CD4-positive, alpha-beta T cell treated with Interleukin-12 subunit alpha and Interleukin-12 subunit beta, for 1 hour (primary cell): ENCODE results near the gene PRRT1B.
A peak's percentile ranks its signal among the peaks of the same experiment; 100 is the strongest.
"Not testable (repeated sequence)": the region's sequence is repeated elsewhere in the genome, so short reads cannot be mapped to it uniquely, and the experiment has no call there.

Experiments
- DNase-seq: peaks from one replicate; pipeline ENCODE4 v3.0.0-alpha.2; 2020

PRRT1B gene

DNA sequence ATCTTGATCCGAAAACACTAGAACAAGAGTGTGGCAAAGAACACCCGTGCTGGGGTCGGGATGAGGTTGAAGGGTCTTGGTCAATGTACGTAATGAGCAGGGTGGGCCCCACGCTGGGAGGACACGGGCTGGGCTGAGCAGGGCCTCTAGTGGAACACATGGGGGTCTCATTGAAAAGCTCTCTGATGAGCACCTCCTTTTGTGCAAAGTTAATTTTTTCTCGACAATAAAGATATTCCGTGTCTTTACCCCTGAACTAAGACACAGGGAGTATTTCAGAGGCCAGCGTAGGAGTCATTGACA is 22.3 kb upstream of the PRRT1B start:
- DNase-seq, result no peak

DNA sequence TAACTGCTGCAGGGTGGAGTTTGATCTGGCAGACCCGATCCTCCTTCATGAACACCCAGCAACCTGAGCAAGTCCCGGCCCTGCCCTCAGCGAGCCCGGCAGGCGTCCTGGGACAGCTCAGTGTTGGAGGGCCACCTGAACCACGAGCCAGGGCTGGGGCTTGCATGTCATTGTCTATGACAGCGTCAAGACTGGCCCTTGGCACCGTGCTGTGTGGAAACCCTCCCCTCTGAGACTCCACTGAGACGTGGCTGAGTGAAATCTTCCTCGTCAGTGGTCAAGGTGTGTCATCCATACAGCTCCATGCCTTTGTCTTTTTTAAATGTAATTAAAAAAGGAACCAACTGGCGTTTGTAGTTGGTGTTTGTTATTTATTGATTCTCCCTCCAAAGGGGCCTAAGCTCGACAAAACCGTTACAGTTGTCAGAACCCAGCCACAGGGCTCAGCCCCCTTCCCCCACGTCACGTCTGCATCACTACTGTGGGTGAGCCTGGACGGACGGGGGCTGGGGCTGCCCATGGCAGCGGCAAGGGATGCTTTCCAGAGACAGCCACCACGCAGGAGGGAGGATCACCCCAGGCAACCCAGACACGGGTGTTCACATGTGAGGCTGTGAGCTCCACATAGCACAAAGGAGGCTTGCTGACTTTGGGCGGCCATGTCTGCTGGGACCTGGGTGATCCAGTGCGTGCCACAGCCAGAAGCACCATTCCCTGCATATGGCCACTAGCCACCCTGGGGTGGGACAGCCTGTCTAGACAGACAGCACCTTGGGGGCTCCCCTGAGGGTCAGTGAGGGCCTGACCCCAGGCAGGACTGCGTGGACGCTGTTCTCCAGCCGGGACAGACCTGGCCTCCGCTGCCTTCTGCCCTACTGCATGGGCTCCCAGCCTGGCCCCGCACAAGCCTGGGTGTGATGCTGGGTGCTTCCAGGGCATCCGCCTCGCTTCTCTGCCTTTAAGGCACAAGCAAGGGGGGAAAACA is 21.6 kb upstream of the PRRT1B start:
- no peak for DNase-seq

DNA sequence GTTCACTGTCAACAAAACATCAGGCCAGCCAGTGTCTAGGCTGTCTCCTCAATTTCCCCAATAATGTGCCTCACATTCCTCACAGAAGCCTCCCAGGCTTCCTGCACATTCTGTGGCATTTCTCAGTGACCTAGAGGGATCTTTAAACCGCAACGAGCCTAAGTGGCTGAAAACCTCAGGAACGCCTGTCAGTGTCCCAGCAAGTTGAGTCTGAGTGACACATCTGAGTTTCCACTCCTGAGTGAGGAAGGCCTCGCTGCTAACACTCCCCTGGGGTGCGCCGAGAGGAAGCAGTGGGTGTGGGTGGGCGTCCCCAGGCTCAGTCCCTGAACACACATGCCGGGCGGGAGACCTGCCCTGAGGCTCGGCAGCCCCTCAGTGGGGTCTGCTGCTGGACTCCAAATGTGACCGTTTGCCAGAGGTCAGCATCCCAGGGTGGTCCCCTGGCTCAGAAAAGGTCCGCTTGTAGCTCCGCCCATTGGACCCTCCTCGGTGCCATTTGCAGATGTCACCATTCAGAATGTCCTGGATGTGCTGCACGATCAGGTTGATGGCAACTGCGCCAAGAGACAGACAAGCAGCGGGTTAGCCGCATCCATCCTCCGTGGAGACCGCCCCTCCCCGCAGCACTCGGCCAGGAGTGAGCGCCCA is 20.5 kb upstream of the PRRT1B start:
- no peak for DNase-seq

DNA sequence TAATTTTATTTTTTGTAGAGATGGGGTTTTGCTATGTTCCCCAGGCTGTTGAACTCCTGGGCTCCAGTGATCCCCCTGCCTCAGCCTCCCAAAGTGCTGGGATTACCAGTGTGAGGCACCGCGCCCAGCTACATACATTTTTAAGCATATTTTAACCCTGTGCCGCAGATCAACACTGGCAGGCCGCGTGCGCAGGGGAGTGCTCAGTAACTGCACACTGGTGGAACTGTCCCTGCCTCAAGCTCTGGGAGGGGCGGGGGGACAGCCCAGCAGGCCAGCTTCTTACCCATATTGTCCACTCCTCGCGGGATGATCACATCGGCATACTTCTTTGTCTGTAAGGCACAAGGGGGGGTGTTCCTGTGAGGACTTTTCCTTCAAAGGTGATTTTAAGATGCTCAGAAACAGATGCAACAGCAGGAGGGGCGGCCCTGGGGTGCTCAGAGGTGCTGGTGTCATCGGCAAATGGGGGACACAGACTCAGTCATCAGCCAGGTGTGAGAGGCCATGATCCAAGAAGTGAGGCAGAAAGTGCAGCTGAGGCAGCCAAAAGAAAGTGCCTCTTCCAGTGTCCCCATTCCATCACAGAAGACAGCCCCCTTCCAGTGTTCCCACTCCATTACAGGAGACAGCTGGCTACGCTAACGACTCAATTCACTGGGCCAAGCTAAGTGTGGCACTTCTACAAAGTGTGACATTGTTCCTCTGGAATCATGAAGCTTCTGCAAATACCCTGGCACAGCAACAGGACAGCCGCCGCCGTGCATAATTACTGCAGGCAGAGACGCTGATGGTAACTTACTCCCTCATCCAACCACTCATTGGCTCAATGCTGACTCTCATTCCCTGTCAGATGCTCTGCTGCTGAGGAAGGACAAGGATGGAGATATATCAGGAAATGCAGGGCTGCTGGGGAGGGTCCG is 19.4 kb upstream of the PRRT1B start:
- no peak for DNase-seq

DNA sequence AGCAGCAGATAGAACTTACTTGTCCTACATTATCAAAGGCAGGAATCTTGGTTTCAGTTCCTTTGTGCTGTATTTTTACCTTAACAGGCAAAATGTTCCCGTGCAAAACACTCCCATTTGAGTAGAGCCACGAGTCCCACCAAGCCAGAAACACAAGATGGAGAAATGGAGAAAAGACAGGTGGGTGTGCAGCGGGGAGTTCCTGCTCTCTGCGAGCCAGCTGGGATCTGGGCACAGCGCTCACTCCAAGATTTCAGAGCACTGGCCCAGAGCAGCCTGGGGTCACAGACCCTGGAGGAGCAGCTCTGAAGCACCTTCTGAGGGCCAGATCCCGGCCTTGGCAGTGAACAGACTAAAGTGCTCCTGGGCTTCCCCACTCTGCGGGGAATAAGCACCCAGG is 17.1 kb upstream of the PRRT1B start:
- DNase-seq, result no peak

DNA sequence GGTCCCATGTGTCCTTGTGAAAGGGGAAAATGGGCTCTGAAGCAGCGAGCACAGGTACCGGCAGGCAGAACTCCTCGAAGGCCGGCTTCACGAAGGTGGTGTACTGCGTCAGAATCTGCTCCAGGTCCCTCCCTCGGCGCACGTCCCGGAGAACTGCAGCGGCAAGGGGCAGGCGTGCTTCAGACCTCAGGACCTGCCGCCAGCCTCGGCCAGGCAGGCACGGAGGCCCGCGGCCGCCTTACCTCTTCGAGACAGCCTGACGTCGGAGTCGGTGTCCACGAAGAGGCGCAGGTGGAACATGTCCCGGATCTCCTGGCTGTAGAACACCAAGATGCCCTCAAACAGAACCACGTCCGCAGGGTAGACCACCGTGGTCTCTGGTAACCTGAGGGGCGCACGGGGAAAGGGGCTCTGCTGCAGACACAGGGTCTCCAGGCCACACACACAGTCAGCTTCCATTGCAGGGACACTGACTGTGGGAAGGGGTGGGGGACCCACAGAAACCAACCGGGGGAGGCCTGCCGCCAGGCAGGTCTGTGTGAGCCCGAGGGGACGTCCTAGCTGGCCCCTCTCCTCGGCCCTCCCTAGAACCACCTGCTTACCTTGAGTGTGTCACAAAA is 16.3 kb upstream of the PRRT1B start:
- DNase-seq, result no peak

DNA sequence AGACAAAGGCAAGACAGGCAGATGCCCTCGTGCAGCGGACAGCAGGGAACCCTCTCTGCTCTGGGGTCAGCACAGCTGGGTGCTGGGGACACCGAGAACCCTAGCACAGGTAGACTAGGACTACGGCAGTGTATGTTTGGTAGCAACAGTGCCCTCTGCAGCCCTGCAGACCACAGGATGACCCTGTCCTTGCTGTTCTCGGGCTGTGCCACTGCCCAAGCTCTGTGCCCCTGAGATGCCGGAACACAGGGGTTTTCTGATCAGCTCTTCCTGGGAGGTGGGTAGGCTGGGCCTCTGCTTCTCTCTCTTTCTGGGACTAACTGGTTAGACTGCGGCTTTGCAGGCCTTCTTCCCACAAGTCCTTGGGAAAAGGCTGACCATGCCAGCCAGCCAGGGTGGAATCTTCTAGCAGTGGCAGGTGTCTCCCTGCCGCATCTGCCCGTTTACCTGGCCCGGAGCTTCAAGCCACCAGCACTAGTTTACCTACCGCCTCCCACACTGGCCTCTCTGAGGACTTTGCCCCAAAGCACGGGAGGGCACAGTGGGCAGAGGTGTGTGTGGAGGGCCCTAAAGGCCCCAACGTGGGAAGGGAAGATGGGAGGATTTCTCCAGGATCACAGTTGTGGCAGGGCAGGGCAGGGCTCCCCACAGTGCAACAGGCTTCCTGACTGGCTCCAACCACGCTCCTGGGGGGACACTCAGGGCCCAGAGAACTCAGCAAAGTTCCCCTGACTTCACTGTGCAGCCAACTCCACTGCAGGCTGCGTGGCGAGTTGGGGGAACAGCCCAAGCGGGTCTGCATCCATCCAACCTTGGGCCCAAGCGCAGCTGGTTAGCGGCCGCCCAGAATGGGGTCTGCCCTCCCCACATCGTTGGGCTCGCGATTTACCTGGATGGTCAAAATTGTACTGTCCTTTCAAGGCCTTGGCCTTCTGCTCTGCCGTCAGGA is 15.5 kb upstream of the PRRT1B start:
- no peak for DNase-seq

DNA sequence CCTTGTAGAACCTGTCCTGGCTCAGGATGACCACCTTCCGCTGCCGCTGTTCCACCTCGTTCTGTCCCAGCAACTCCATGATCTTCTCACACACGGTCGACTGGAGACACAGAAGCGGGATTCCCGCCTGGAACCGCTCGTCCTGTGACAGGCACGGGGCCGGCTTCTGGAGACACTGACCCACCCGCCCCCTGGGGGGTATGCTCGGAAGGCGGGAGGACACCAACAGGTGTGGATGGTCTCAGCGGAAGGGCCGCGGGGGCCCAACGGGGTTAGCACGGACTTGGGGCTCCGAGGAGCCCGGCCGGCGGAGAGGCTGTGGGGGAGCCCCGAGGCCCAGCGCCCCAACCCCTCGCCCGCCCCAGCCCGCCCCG is 14.8 kb upstream of the PRRT1B start:
- no peak for DNase-seq

DNA sequence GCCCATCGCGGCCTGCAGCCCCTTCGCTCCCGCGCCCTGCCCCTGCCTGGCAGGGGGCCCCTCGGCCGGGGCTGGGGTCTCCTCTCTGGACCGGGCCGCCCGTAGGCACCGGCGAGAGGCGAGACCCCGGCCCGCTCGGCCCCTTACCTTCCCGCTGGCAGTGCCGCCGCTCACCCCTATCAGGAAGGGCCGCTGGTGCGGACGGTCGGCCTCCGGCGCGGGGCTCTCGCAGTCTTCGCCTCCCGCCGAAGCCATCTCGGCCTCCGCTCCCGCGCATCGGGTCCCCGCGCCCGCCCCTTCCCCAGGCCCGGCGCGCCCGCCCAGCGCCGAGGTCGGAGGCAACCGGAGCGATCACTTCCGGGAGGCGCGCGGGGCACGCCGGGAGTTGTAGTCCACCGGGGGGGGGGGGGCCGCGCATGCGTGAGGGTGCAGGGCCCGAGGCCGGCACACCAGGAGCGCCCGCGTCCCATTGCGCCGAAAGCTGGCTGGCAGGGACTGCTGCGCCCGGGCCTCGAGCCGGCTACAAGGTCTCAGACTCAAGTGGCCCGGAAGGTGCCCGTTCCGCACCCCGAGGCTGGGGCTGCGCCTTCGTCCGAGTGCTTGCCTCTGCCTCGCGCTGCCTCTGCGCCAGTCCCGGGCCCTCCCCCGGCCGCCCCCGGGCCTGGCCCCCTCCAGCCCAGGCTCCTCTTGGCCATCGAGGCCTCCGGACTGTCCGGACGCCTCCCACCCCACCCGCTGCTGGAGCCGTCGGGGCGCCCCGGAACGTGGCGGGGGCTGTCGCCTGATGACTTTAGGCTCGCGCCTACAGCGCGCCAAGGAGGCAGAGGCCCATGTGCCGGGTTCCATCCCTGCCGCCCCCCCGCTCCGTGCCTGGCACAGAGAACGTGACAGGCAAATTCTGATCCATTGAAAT is 14.1 kb upstream of the PRRT1B start, which contains the start of gene UCK1:
Gene UCK1 (minus strand): TSS at position 344 of the 913 bp plus-strand sequence. CDS start 89 bp downstream, at position 255.
- peak; percentile 78 for DNase-seq

DNA sequence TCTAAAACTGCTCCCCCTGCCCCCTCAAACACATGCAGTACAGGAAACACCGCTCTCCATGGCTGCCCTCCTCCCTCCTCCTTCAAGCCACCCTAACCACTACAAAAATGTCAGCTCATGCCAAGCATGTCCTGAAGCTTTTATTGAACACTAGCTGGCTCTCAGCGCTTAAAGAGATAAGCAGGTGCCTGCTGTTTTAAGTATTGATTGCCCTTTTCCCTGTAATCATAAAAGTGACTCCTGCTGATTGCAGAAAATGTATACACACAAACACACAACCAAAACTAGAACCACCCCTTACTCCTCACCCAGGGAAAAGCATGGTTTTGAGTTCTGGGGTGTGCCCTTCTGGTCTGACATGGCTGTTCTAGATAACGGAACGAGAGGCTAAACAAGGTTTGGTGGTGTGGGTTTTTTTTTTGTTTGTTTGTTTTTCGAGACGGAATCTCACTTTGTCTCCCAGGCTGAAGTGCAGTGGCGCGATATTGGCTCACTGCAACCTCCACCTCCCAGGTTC is 10.5 kb upstream of the PRRT1B start:
- peak; percentile 16 for DNase-seq

DNA sequence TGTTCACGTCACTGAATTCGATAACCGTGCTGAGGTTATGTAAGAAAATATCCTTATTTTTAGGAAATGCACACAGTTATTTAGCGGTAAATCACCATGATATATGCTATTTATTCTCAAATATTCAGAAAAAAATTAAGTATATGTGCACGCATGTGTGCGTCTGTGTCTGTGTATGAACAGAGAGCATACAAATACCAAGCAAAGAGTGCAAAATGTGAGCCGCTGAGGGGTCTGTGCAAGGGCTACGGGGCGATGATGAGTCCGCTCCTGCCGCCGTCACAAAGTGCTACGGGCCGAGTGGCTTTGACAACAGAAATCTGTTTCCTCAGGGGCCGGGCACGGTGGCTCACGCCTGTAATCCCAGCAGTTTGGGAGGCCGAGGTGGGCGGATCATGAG is 7.4 kb upstream of the PRRT1B start:
- DNase-seq, result no peak

DNA sequence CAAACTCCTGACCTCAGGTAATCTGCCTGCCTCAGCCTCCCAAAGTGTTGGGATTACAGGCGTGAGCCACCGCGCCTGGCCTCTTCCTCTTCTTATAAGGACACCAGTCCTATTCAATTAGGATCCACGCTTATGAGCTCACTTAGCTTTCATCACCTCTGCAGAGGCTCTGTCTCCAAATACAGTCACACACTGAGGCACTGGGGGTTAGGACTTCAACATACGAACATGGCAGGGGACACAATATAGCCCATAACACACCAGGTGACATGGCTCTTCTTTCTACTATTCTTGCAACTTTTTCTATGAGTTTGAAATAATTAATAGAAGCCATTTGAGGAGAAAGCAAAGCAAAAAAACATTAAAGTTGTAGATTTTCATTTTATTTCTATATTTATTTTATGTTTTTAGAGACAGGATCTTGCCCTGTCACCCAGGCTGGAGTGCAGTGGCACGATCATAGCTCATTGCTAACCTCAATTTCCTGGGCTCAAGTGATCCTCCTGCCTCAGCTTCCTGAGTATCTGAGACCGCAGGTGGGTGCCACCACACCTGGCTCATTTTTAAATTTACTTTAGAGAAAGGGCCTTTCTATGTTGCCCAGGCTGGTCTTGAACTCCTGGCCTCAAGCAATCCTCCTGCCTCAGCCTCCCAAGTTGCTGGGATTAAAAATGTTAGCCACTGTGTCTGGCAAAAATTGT is 6.0 kb upstream of the PRRT1B start:
- peak; percentile 56 for DNase-seq

DNA sequence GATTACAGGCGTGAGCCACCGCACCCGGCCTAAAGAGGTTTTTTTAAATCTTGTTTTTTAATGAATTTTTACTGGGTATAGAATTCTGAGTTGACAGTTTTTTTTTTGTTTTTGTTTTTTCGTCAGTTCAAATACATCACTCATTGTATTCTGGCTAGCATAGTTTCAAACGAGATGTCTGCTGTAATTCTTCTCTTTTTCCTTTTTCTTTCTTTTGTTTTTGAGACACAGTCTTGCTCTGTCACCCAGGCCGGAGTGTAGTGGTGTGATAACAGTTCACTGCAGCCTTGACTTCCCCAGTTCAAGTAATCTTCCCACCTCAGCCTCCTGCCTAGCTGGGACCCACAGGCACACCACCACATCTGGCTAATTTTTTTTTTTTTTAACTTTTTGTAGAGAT is 2.2 kb upstream of the PRRT1B start:
- no peak for DNase-seq

DNA sequence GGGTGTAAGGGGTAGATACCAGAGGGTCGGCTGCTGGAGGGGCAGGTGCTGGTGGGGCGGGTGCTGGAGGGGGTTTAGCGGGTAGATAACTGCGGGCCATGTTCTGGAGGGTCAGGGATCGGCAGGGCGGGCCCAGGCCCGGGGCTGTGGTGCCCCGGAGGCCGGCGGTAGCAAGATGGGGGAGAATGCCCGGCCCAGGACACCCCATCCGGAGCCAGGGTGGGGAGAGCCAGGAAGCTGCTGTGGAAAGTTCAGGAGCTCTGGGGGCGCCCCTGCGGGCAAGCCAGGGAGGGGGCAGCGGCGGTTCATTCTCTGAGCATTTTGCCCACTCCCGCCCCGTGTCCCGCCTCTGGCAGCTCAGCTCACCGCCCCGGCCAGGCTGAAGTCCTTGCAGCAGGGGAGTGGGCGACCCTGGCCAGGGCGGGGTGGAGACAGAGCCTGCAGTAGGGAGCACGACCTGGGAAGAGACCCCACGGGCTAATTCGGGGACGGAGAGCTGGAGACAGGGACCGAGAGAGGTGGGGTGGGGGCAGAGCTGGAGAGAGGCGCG is 538 bp downstream of the PRRT1B start:
- no peak for DNase-seq

DNA sequence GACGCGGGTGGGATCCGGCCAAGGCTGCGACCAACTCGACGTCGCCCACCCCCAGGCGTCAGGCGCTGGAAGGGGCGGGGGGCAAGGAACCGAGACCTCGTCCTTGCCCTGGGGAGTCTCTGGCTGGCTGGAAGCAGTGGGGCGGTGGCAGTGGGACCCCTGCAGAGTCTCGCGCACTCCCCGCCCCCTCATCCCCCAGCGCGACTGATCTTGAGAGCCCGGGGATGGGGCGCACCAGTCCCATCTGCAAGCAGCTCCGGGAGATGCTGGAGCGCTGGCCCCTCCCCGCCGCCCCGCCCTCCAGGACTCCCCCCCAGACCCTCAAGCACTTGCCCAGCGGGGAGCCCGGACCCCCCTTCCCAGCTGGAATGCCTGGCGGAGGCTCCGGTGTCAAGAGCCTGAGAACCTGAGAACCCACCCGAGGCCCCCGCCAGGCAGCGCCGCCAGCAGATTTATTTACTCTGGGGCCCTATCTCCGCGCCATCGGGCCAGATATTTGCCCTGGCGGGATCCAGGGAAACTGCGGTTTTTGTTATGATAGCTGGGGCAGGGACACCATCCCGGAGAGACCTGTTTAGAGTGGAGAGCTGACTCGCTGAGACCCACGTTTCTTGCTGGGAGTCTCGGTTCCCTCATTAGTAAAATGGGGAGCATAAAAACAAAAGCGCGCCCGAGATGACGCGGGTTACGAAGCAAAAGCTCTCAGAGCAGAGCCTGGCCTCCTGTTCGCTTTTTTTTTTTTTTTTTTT is 1.2 kb downstream of the PRRT1B start:
- DNase-seq, result no peak

DNA sequence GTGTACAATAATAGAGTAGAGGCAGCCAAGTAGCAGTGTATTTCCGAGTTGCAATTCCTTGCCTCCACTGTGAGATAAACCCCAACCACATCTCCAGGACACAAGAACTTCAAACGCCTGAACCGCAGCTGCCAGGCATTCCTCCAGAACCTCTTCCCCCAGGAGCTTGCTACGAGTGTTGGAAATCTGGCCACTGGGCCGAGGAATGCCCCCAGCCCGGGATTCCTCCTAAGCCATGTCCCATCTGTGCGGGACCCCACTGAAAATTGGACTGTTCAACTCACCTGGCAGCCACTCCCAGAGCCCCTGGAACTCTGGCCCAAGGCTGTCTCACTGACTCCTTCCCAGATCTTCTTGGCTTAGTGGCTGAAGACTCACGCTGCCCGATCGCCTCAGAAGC is 3.9 kb downstream of the PRRT1B start:
- DNase-seq, result not testable (repeated sequence)

DNA sequence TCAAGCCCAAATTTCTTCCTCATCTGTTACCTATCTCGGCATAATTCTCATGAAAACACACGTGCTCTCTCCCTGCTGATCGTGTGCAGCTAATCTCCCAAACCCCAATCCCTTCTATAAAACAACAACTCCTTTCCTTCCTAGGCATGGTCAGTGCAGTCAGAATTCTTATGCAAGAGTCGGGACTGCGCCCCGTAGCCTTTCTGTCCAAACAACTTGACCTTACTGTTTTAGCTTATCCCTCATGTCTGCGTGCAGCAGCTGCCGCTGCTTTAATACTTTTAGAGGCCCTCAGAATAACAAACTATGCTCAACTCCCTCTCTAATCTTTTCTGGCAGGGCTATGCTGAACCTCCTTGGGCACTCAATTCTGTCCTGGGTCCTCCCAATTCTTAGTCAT is 5.1 kb downstream of the PRRT1B start:
- not testable (repeated sequence) for DNase-seq

DNA sequence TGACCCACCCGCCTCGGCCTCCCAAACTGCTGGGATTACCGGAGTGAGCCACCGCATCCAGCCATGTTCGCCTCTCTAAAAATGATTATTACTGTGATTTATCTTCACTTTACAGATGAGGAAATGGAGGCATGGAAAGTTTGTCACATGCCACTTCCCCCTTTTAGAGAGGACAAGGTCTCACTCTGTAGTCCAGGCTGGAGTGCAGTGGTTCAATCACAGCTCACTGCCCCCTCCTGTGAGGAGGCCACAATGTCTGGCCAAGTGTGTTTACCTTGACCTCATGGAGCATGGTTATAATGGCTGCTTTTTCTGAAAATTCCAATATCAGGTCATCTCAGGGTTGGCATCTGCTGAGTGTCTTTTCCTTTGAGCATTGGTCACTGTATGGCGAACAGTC is 6.7 kb downstream of the PRRT1B start:
- no peak for DNase-seq
